B cell (primary cell): ENCODE results near the gene CELA2A.

Experiments used
- EZH2 ChIP-seq: IDR thresholded peaks from 2 replicates; pipeline ENCODE4 v1.6.1; 2012; ENCODE audit warnings: borderline replicate concordance, low read depth, mild to moderate bottlenecking, moderate library complexity, low read length; ENCODE audit not compliant: insufficient read depth, poor library complexity, severe bottlenecking
- TF ChIP-seq, protein P1 (sequence below): fragments of 200-600 bp; IDR thresholded peaks from one replicate; pipeline ENCODE4 v1.8.0; 2022; ENCODE audit warnings: antibody characterized with exemption, mild to moderate bottlenecking

GRCh38 chr1:15424981-15425380 is 31.6 kb upstream of the CELA2A start:
- no peak for TF ChIP-seq EZH2
- TF ChIP-seq, protein P1, sequence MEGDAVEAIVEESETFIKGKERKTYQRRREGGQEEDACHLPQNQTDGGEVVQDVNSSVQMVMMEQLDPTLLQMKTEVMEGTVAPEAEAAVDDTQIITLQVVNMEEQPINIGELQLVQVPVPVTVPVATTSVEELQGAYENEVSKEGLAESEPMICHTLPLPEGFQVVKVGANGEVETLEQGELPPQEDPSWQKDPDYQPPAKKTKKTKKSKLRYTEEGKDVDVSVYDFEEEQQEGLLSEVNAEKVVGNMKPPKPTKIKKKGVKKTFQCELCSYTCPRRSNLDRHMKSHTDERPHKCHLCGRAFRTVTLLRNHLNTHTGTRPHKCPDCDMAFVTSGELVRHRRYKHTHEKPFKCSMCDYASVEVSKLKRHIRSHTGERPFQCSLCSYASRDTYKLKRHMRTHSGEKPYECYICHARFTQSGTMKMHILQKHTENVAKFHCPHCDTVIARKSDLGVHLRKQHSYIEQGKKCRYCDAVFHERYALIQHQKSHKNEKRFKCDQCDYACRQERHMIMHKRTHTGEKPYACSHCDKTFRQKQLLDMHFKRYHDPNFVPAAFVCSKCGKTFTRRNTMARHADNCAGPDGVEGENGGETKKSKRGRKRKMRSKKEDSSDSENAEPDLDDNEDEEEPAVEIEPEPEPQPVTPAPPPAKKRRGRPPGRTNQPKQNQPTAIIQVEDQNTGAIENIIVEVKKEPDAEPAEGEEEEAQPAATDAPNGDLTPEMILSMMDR: no peak
